H9 (cell line): ENCODE results near the gene PPP1R13B. TPM values are rescaled to one million over a fixed set of nuclear protein-coding genes. Genes with fewer than 3 reads are reported as not detected.

ENCODE experiments used
- DNase-seq: peaks from one replicate; pipeline ENCODE4 v3.0.0-alpha.2; 2017
- H2AFZ ChIP-seq: one replicate; pipeline ENCODE4 v1.6.1; 2013; ENCODE audit warnings: mild to moderate bottlenecking, low read length, control low read depth, moderate library complexity
- H2AK5ac ChIP-seq: 2 replicates; pipeline ENCODE4 v1.6.1; 2013; ENCODE audit warnings: low read length, control low read depth, mixed read lengths; ENCODE audit not compliant: insufficient read length
- H2BK120ac ChIP-seq: one replicate; pipeline ENCODE4 v1.6.1; 2013; ENCODE audit warnings: low read depth, mild to moderate bottlenecking, low read length, control low read depth, inconsistent platforms; ENCODE audit not compliant: poor library complexity, severe bottlenecking
- H2BK12ac ChIP-seq: 2 replicates; pipeline ENCODE4 v1.6.1; 2013; ENCODE audit warnings: low read length, control low read depth, mixed read lengths, low read depth; ENCODE audit not compliant: insufficient read length
- H2BK15ac ChIP-seq: 2 replicates; pipeline ENCODE4 v1.6.1; 2013; ENCODE audit warnings: low read depth, low read length, control low read depth
- H2BK20ac ChIP-seq: one replicate; pipeline ENCODE4 v1.6.1; 2013; ENCODE audit warnings: low read depth, mild to moderate bottlenecking, low read length, control low read depth, inconsistent platforms; ENCODE audit not compliant: poor library complexity, severe bottlenecking
- H2BK5ac ChIP-seq: 2 replicates; pipeline ENCODE4 v1.6.1; 2013; ENCODE audit warnings: low read length, control low read depth, mixed read lengths; ENCODE audit not compliant: insufficient read length
- H3K14ac ChIP-seq: 2 replicates; pipeline ENCODE4 v1.6.1; 2013; ENCODE audit warnings: low read length, control low read depth; ENCODE audit not compliant: insufficient read depth
- H3K18ac ChIP-seq: 2 replicates; pipeline ENCODE4 v1.6.1; 2013; ENCODE audit warnings: low read depth, mild to moderate bottlenecking, mixed read lengths, low read length, control low read depth; ENCODE audit not compliant: insufficient read length
- H3K23ac ChIP-seq: 2 replicates; pipeline ENCODE4 v1.6.1; 2013; ENCODE audit warnings: low read length, control low read depth, mixed read lengths, low read depth; ENCODE audit not compliant: insufficient read length
- H3K23me2 ChIP-seq: 2 replicates; pipeline ENCODE4 v1.6.1; 2013; ENCODE audit warnings: low read depth, mild to moderate bottlenecking, mixed read lengths, low read length, control low read depth; ENCODE audit not compliant: insufficient read length, poor library complexity, severe bottlenecking
- H3K27ac ChIP-seq: 2 replicates; pipeline ENCODE4 v1.5.1; 2013; ENCODE audit warnings: low read length, control low read depth, mixed read lengths, low read depth; ENCODE audit not compliant: insufficient read length
- H3K27me3 ChIP-seq: 2 replicates; pipeline ENCODE4 v1.6.1; 2013; ENCODE audit warnings: low read length, control low read depth, inconsistent platforms; ENCODE audit not compliant: insufficient read depth
- H3K4ac ChIP-seq: 2 replicates; pipeline ENCODE4 v1.6.1; 2013; ENCODE audit warnings: low read depth, mild to moderate bottlenecking, control low read depth, inconsistent platforms, low read length, moderate library complexity
- H3K4me1 ChIP-seq: 2 replicates; pipeline ENCODE4 v1.6.1; 2013; ENCODE audit warnings: low read length, control low read depth, inconsistent platforms; ENCODE audit not compliant: insufficient read depth
- H3K4me2 ChIP-seq: 2 replicates; pipeline ENCODE4 v1.6.1; 2013; ENCODE audit warnings: low read length, control low read depth, mixed read lengths; ENCODE audit not compliant: insufficient read length, insufficient read depth
- H3K56ac ChIP-seq: 2 replicates; pipeline ENCODE4 v1.6.1; 2013; ENCODE audit warnings: low read depth, mild to moderate bottlenecking, mixed read lengths, low read length, control low read depth; ENCODE audit not compliant: insufficient read length
- H3K79me1 ChIP-seq: 2 replicates; pipeline ENCODE4 v1.6.1; 2013; ENCODE audit warnings: low read depth, mild to moderate bottlenecking, moderate library complexity, low read length, control low read depth, inconsistent platforms; ENCODE audit not compliant: insufficient read depth, poor library complexity, severe bottlenecking
- H3K79me2 ChIP-seq: 2 replicates; pipeline ENCODE4 v1.6.1; 2013; ENCODE audit warnings: low read length, control low read depth, inconsistent platforms; ENCODE audit not compliant: insufficient read depth
- H3K9ac ChIP-seq: 2 replicates; pipeline ENCODE4 v1.6.1; 2013; ENCODE audit warnings: low read length, control low read depth, mixed read lengths; ENCODE audit not compliant: insufficient read length; ENCODE audit errors: extremely low read depth
- H3K9me3 ChIP-seq: one replicate; pipeline ENCODE4 v1.6.1; 2013; ENCODE audit warnings: low read depth, low read length, inconsistent platforms; ENCODE audit not compliant: control insufficient read depth
- H3T11ph ChIP-seq: one replicate; pipeline ENCODE4 v1.6.1; 2013; ENCODE audit warnings: mild to moderate bottlenecking, low read length, control low read depth, inconsistent platforms
- H4K20me1 ChIP-seq: one replicate; pipeline ENCODE4 v1.6.1; 2013; ENCODE audit not compliant: control insufficient read depth, insufficient read length, insufficient read depth
- H4K5ac ChIP-seq: 2 replicates; pipeline ENCODE4 v1.6.1; 2013; ENCODE audit warnings: low read depth, mild to moderate bottlenecking, mixed read lengths, low read length, control low read depth; ENCODE audit not compliant: insufficient read length
- H4K8ac ChIP-seq: replicated peaks from 2 replicates; pipeline ENCODE4 v1.6.1; 2013; ENCODE audit warnings: low read length, control low read depth, mixed read lengths, low read depth; ENCODE audit not compliant: insufficient read length
- H4K91ac ChIP-seq: 2 replicates; pipeline ENCODE4 v1.6.1; 2013; ENCODE audit warnings: low read depth, mild to moderate bottlenecking, moderate library complexity, mixed read lengths, low read length, control low read depth; ENCODE audit not compliant: insufficient read length
- H3K27ac Mint-ChIP-seq, 3 experiments: 2 replicates in 2 of 3; 3 replicates in 1 of 3; pipeline ENCODE4 v1.8.0; 2020 to 2021; ENCODE audit warnings: mixed read lengths in 3 of 3, mild to moderate bottlenecking in 1 of 3, moderate library complexity in 1 of 3
- H3K27me3 Mint-ChIP-seq: 2 replicates; pipeline ENCODE4 v1.8.0; 2021; ENCODE audit warnings: low read depth, mild to moderate bottlenecking, moderate library complexity, mixed read lengths
- H3K36me3 Mint-ChIP-seq, 3 experiments: 2 replicates in 2 of 3; 3 replicates in 1 of 3; pipeline ENCODE4 v1.8.0; 2020 to 2021; ENCODE audit warnings: low read depth in 3 of 3, mixed read lengths in 3 of 3; ENCODE audit not compliant: insufficient read depth in 1 of 3
- H3K4me1 Mint-ChIP-seq, 2 experiments: 2 replicates each; pipeline ENCODE4 v1.8.0; 2020; ENCODE audit warnings: mixed read lengths in 2 of 2
- H3K4me3 Mint-ChIP-seq, 2 experiments: 2 replicates in 1 of 2; 3 replicates in 1 of 2; pipeline ENCODE4 v1.8.0; 2020 to 2021; ENCODE audit warnings: mild to moderate bottlenecking in 2 of 2, mixed read lengths in 2 of 2, moderate library complexity in 1 of 2
- H3K9me3 Mint-ChIP-seq, 2 experiments: 2 replicates in 1 of 2; 3 replicates in 1 of 2; pipeline ENCODE4 v1.8.0; 2020; ENCODE audit warnings: mild to moderate bottlenecking in 2 of 2, mixed read lengths in 2 of 2, moderate library complexity in 1 of 2
- CTCF ChIP-seq: fragments of 200-600 bp; sonication (generic); conservative IDR thresholded peaks from 3 replicates; pipeline ENCODE4 v1.8.0; 2021; ENCODE audit warnings: antibody characterized with exemption, mild to moderate bottlenecking
- WGBS: extraction: QIAGEN DNeasy Blood & Tissue Kit; methylation state at CpG from one replicate; pipeline ENCODE4 v1.1.7; 2013; ENCODE audit warnings: missing lambda C conversion rate, low lambda C conversion rate, mixed read lengths; ENCODE audit not compliant: insufficient read length; ENCODE audit errors: extremely low coverage; 5-methylcytosine and 5-hydroxymethylcytosine counted together
- total RNA-seq: library from RNA; stranded (reverse); gene quantifications from 2 replicates; pipeline ENCODE4 v1.2.1, GENCODE V29; 2021

Gene PPP1R13B
- total RNA-seq, 1 experiment from 2014 or later = 6.0 TPM

DNA sequence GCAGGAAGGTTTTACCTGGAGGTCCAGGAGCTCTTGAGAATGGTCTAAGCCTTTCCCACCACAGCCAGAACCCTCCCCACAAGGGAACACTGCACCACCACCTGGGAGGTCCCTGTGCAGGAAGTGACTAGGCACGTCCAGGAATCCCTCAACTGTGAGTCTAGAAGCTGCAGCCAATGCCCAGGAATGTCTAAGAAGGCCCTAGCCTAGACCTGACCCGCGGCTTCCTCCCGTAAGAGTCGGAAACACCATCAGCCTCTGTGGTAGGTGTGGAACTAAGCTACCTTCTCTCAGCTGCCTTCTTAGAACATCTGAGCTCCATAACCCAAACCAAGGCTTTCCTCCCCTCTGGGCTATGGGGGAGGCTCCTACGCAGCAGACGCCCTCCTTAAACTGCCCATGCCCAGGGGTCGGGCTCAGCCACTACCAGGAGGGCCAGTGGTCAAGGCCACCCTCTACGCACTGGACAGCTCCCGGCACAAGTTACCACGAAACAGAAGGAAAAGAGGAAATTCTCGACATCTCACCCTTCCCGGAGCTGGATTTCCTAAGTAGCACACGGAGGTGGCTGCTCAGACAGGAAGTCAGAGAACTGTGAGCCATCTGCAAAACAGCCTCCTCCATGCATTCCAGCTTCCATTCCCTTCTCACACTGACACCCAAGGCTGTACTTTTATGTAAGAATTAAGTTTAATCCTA is 106.2 kb downstream of the PPP1R13B start:
- Histone ChIP-seq H3K9ac (no peak overlapping the region), H3K56ac (no peak overlapping the region), H3K14ac (no peak overlapping the region), H3K23ac (no peak overlapping the region), H3K4me1 (peaks cover 6% of the 10 kb centered on the region; the same call in 1 of the 2 replicates), H3T11ph (no peak overlapping the region), H4K91ac (no peak overlapping the region), H2AFZ (no peak overlapping the region), H3K27me3 (no peaks in the 10 kb centered on the region), H2AK5ac (no peak overlapping the region), H2BK120ac (no peak overlapping the region), H2BK20ac (no peak overlapping the region), H4K20me1 (no peaks in the 10 kb centered on the region), H4K8ac (no peak overlapping the region), H2BK12ac (no peak overlapping the region), H2BK5ac (no peak overlapping the region), H3K4me2 (no peak overlapping the region), H3K23me2 (no peaks in the 10 kb centered on the region), H3K18ac (no peak overlapping the region), H3K79me1 (no peaks in the 10 kb centered on the region), H3K79me2 (no peaks in the 10 kb centered on the region), H3K9me3 (no peaks in the 10 kb centered on the region), H4K5ac (no peak overlapping the region), H2BK15ac (no peak overlapping the region), H3K27ac (no peak overlapping the region), H3K4ac (no peak overlapping the region)
- peak overlapping the region in 2 of 3 experiments; percentile 21 to 80; a peak in 4 of 7 replicates for H3K27ac Mint-ChIP-seq
- H3K4me1 Mint-ChIP-seq = peaks cover 16 to 19% of the 10 kb centered on the region in 2 experiments
- no peak overlapping the region for H3K4me3 Mint-ChIP-seq
- H3K27me3 Mint-ChIP-seq = no peaks in the 10 kb centered on the region
- WGBS = no CpG with 5 or more reads among the region's 14 CpGs
- peaks cover 3 to 19% (median 10%) of the 10 kb centered on the region in 3 experiments; a peak in 6 of 7 replicates for H3K36me3 Mint-ChIP-seq
- no peak for TF ChIP-seq CTCF
- no peaks in the 10 kb centered on the region for H3K9me3 Mint-ChIP-seq
- DNase-seq = no peak
